NCI-H510A treated with DMSO at 0.1 percent for 48 hours (cell line): ENCODE measurements around the gene DOK3.
A peak's percentile ranks its signal among the peaks of the same experiment; 100 is the strongest.
"Not testable (repeated sequence)": the region's sequence is repeated elsewhere in the genome, so short reads cannot be mapped to it uniquely, and the experiment has no call there.

ENCODE experiments used
- DNase-seq: peaks from one replicate; lab custom pipeline; 2025; lab: John Stamatoyannopoulos, UW

DOK3 gene

DNA sequence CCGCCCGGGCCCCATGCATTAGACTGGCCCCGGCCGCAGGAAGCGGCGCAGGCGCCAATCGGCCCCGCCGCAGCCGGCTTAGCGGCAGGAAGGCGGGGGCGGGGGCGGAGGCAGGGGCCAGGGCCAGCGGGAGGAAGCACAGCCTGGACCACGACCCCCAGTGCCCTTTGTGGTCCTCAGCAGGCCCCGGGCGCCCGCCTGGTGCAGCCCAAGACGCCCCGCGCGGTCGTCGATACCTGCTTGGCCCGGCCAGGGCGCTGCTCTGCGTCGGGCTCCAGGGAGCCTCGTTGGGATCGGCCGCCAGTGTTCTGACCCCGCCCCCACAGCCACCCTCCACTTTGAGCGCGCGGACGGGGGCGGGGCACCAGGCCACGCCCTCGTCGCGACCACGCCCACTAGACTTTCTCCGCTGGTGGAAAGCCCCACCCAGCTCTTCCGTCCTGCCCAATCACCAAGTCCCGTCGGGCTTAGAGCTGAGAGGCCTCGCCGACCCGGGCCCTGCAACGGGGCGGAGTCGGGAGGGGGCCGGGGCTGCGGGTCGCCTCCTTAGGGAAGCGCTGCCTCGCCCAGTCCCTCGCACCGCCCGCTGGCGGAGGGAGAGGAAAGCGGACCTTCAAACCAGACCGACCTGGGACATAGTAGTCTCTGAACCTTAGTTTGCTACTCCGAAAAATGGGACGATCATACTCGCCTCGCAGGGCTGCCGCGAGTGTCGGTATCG, 12.2 kb downstream of the DOK3 start, which contains the start of gene PDLIM7:
PDLIM7 (minus strand) TSS at position 313 of the 721 bp plus-strand sequence. CDS start 1,092 bp downstream, outside the sequence.
- peak; percentile 81 for DNase-seq

GRCh38 chr5:177496727-177497291, 12.8 kb downstream of the DOK3 start:
- peak; percentile 28 for DNase-seq

- no peak for DNase-seq
Observed at GRCh38 chr5:177496070-177496726, 13.4 kb downstream of the DOK3 start.

DNA sequence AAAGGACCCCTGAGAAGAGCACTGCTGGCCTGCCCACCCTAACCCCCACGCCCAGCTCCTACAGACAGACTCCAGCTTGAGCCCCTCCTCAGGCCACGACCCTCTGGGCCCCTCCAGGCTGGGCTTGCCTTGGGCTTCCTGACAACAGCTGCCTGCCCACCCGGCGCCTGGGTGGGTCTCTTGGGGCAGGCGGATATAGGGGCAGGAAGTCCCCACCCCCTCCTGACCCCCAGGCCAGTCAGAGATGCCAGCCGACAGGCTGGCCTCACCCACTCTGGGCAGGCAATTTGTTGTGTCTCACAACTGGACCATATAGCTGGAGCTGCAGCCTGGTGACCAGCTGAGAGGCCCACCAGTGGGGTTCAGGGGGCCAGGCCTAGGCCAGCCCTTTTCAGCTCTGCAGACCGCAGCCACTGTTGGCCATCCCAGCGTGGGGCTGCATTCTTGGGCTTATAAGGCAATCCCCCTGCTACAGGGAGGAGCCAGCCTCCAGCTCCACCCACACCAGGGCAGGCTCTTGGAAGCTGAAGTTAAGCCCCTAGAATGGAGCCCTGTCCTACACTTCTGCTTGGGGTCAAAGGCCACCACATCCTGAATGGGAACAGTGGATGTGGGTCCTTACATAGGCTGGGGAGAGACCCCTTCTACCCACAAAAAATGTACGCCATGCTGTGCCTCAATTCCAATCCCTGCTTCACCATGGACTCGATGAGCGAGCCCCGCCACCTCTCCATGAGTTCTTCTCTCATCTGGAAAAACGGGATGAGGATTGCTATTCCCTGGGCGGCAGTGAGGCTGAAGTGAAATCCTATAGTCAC, 14.2 kb downstream of the DOK3 start:
- DNase-seq, result no peak

GRCh38 chr5:177494346-177495195, 15.1 kb downstream of the DOK3 start:
- no peak for DNase-seq

GRCh38 chr5:177493795-177494345, 15.8 kb downstream of the DOK3 start:
- DNase-seq, result no peak

DNA sequence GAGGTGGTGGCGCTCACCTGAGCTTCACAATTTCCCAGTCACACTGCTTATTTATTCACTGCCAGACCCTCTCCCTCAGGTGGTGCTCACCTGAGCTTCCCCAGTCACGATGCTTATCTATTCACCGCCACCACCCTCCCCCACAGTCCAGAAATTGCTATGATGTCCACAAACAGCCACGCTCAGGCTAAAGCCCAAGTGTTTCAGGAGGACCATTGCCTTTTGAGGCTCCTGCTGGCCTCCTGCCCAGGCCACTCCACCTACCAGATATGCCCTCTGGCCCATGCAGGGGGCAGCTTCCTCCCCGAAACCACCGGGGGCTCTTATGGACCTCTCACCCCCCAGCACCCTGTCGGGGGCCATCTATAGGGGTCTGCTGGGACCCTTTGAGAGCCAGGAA, 16.8 kb downstream of the DOK3 start:
- no peak for DNase-seq

GRCh38 chr5:177491983-177492746, 17.5 kb downstream of the DOK3 start:
- DNase-seq, result no peak

DNA sequence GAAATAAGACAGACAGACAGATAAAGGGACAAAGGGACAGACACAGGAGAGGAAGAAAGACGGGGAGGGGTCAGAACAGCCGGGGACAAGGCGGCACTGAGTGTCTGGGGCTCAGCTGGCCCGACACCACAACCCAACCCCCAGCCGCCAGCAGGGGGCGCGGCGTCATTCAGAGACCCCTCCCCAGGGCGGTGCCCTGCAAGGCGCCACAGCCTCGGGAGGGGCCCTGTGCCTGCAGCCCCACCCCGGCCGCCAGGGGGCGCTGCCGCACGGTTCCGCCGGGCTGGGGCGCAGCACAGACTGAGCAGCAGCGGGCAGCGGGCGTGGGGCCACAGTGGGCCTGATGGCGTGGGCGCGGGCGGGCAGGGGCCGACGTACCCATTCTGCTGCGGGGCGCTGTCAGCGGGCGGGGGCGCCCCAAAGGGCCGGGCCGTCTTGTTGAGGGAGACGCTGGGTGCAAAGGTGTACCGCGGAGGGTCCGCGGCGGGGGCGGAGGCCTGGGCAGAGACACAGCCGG, 18.1 kb downstream of the DOK3 start:
- no peak for DNase-seq

DNA sequence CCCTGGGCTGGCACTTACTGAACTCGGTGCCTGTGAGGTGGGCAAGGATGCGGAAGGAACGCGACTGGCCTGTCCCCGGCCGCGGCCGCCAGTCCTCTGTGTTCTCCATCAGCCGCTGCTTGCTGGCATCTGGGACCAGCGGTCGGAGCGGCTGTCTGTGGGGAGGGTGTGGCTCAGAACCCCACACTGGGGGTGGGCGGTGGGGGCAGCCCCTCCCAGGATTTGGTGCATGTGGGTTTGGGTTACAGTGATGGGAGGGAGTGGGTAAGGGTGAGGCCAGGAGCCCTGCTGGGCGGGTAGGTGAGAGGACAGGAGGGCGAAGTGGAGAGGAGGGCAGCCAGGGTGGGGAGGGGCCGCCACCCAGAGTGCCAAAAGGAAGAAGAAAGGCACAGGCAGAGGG, 18.6 kb downstream of the DOK3 start:
- no peak for DNase-seq

- no peak for DNase-seq
Observed at GRCh38 chr5:177490311-177490991, 19.2 kb downstream of the DOK3 start.

DNA sequence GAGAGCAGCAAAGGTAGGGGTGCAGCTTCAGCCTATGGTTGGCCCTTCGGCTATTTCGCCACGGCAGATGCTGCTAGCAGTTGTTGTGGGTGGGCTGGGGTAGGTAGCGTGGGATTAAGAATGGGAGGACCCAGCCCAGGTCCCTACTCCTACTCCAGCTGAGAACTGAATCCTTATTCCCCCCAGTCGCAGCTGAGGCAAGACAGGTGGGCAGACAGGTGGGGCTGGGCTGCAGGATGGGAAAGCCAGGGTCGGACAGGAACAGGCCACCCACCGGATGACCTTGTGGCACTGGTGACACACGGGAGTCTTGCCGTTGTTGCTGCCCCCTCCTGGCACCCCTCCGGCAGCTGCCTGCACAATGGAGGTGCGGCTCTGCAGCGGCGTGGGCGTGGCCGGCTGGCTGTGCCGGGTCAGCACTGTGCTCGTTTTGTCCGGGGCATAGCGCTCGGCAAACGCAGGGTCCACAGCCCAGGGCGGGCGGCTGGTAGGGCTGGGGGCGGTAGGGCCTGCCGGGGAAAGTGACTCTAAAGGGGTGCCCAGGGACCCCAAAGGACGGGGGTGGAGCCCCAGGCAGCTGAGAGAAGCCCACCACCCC, 20.4 kb downstream of the DOK3 start:
- no peak for DNase-seq

GRCh38 chr5:177487975-177488374, 21.7 kb downstream of the DOK3 start:
- no peak for DNase-seq

DNA sequence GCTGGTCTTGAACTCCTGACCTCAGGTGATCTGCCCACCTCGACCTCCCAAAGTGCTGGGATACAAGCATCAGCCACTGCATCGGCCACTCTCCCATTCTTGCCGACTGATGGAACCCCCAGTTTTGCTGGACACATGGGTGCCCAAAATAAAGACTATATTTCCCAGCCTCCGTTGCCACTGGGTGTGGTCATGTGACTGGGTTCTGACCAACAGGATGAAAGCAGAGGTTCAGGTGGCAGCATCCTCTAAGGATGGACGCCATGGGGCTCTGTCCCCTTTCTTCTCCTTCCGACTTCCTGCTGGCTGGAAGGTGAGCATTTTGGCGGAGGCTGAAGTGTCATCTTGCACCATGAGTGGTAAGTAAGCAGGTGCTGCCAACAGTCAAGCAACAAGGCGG, 22.5 kb downstream of the DOK3 start:
- no peak for DNase-seq

- DNase-seq, result no peak
Observed at GRCh38 chr5:177486256-177486655, 23.4 kb downstream of the DOK3 start.

GRCh38 chr5:177485753-177486152, 23.9 kb downstream of the DOK3 start:
- DNase-seq, result not testable (repeated sequence)

DNA sequence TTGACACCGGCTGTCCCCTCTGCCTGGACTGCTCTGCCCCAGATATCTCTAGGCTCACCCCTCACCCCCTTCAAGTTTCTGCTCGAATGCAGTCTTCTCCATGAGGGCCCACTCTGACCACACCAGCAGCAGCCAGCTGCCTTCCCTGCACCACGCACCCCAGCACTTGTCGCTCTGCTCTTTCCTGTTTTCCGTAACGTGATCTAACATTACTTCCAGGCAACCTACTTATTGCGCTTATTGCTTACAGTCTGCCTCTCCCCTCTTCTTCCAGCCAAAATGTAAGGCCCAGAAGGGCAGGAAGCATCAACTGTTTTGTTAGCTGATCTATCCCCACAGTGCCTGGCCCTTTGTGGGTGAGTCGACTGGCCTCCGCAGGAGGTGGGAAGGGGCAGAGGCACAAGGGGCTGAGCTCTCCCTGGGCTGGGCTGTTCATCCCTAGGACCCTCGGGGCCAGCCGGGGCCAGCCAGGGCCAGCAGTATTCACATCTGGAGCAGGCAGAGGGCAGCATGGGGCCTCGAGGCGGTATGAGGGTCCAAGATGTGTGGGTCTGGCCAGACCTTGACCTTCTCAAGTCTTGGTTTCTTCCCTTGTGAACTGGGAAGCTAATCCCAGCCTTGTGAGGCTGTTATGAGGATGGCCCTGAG, 24.6 kb downstream of the DOK3 start:
- DNase-seq, result no peak
